Measurements from ENCODE around the gene ALKBH3. TPM values are rescaled to one million over a fixed set of nuclear protein-coding genes. Genes with fewer than 3 reads are reported as not detected.

ALKBH3 gene
- total and polyA plus RNA-seq, 8 donors = 13.9 to 29.1 (median 17.5) TPM

DNA sequence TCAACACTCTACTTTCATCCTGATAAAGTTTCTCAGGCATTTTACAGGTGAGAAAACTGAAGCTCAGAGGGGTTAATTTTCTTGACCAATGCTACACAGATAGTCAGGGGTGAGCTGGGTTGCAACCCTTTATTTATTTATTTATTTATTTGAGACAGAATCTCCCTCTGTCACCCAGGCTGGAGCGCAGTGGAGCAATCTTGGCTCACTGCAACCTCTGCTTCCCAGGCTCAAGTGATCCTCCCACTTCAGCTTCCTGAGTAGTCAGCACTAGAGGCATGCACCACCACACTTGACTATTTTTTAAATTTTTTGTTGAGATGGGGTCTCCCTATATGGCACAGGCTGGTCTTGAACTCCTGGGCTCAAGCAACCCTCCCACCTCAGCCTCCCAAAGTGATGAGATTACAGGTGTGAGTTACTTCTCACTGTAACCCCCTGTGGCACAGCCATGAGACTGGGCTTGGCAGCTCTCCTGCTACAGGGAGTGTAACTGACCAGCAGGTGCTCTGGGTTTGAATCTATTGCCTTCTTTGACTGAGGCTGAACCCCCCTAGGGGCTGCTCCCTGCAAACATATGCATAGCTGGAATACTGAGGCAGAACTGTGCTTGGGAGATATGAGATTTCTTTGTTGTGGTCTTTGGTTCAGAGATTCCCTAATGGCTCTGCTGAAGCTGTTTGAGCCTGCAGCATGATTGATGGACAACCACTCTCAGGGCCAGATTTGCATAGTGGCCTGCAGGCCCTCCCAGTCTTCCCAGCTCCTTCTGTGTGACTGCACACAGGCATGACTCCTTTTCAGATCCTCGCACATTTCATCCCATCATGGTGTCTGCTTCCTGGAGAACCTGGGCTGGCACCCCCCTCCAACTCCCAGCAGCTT is 68.0 kb downstream of the ALKBH3 start:
- Histone ChIP-seq H3K27ac (no peak overlapping the region), H3K4me1 (peaks cover 0 to 7% (median 4%) of the 10 kb centered on the region in 3 donors), H3K9me3 (no peaks in the 10 kb centered on the region), H3K36me3 (no peaks in the 10 kb centered on the region), H3K4me3 (no peak overlapping the region), H3K27me3 (peaks cover 0 to 8% (median 0%) of the 10 kb centered on the region in 4 donors)
- intact Hi-C loops (cut with DNase I) = no loop called here
- DNase-seq = no peak
- no peak for ATAC-seq
- TF ChIP-seq, protein P1, sequence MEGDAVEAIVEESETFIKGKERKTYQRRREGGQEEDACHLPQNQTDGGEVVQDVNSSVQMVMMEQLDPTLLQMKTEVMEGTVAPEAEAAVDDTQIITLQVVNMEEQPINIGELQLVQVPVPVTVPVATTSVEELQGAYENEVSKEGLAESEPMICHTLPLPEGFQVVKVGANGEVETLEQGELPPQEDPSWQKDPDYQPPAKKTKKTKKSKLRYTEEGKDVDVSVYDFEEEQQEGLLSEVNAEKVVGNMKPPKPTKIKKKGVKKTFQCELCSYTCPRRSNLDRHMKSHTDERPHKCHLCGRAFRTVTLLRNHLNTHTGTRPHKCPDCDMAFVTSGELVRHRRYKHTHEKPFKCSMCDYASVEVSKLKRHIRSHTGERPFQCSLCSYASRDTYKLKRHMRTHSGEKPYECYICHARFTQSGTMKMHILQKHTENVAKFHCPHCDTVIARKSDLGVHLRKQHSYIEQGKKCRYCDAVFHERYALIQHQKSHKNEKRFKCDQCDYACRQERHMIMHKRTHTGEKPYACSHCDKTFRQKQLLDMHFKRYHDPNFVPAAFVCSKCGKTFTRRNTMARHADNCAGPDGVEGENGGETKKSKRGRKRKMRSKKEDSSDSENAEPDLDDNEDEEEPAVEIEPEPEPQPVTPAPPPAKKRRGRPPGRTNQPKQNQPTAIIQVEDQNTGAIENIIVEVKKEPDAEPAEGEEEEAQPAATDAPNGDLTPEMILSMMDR (IDR thresholded peaks at IDR 0.05) = no peak
- FAIRE-seq = no peak
- 92 to 96% methylated on average over 2 of the region's 2 CpGs for WGBS, 2 donors

DNA sequence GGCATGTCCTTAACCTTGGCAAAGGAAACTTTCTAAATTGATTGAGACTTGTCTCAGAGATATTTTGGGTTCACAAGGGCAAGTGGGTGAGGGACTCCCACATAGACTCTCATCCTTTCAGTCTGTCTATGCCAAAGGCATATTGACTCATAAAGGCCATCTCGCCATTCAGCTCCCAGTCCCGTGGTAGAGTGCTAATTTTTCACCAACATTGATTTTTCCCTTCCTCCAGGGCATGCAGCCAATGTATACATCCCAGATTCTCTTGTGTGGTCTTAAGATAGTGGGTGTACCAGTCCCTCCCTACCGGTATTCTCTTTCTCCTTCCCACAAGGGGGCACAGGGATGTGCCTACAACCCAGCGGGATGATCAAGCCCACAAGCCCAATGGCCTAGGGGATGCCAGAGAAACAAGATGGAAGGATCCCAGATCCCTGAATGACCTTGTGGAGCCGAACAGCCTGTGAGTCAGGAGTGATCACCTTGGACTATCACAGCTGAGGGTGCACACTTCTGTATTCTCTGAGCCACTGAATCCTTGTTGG is 69.8 kb downstream of the ALKBH3 start:
- WGBS, 2 donors = 25 to 39% methylated on average over 5 of the region's 5 CpGs
- FAIRE-seq = no peak
- Histone ChIP-seq H3K27ac (no peak overlapping the region), H3K4me1 (no peaks in the 10 kb centered on the region), H3K4me3 (no peak overlapping the region), H3K36me3 (no peaks in the 10 kb centered on the region), H3K27me3 (no peaks in the 10 kb centered on the region), H3K9me3 (no peaks in the 10 kb centered on the region)
- TF ChIP-seq, protein P1 (IDR thresholded peaks at IDR 0.05) = no peak
- peak in 1 of 4 donors; percentile 54 for ATAC-seq
- intact Hi-C loops (cut with DNase I) = no loop called here
- DNase-seq = no peak

DNA sequence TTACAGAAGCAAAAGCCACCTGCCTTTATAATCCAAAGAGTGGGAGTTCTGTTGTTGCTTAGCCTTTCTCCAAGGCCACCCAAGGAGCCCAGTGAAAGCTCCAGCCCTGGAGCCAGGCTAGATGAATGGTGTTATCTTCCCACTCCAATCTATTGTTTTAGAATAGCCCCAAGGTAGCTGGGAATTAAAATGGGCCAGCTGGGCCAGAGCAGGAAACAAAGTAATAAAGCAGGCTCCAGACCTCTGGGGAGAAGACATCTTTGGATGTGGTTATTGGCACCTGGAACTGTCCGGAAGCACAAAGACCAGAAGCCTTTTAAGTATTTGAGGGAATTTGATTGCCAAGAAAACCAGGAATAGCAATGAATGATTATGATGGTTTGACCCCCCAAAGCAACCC is 70.6 kb downstream of the ALKBH3 start:
- Histone ChIP-seq H3K4me3 (no peak overlapping the region), H3K27me3 (no peaks in the 10 kb centered on the region), H3K27ac (no peak overlapping the region), H3K9me3 (no peaks in the 10 kb centered on the region), H3K4me1 (no peaks in the 10 kb centered on the region), H3K36me3 (no peaks in the 10 kb centered on the region)
- intact Hi-C loops (cut with DNase I) = no loop called here
- FAIRE-seq = no peak
- no peak for ATAC-seq
- 86 to 93% methylated on average over 1 of the region's 1 CpG for WGBS, 2 donors
- TF ChIP-seq, protein P1 (IDR thresholded peaks at IDR 0.05) = no peak
- DNase-seq = no peak

DNA sequence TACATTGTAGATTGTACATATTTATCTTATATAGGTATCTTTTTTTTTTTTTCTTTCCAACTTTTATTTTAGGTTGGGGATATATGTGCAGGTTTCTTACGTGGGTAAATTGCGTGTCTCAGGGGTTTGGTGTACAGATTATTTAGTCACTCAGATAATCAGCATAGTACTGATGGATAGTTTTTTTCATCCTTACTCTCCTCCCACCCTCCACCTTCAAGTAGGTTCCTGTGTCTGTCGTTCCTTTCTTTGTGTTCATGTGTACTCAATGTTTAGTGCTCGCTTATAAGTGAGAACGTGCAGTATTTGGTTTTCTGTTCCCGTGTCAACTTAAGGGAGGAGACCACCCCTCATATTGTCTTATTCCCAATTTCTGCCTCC is 71.4 kb downstream of the ALKBH3 start:
- Histone ChIP-seq H3K9me3 (no peaks in the 10 kb centered on the region), H3K4me1 (no peaks in the 10 kb centered on the region), H3K27me3 (no peaks in the 10 kb centered on the region), H3K27ac (no peak overlapping the region), H3K4me3 (no peak overlapping the region), H3K36me3 (no peaks in the 10 kb centered on the region)
- intact Hi-C loops (cut with DNase I) = no loop called here
- WGBS, 2 donors = 88 to 93% methylated on average over 6 of the region's 6 CpGs
- no peak for FAIRE-seq
- no peak for ATAC-seq
- TF ChIP-seq, protein P1 (IDR thresholded peaks at IDR 0.05) = no peak
- DNase-seq = no peak
